Skeletal muscle tissue (tissue), 4 donors: ENCODE data around the gene GLO1. TPM values are rescaled to one million over a fixed set of nuclear protein-coding genes. Genes with fewer than 3 reads are reported as not detected.
A peak's percentile ranks its signal among the peaks of the same experiment; 100 is the strongest.

Source experiments
- H3K27ac ChIP-seq: one replicate; pipeline ENCODE4 v1.7.0; 2013; ENCODE audit warnings: mild to moderate bottlenecking, low read depth, low read length, inconsistent platforms
- H3K27me3 ChIP-seq, 3 donors: one replicate each; pipeline ENCODE4 v1.7.0; 2013; ENCODE audit warnings: low read length in 3 of 3; ENCODE audit not compliant: control insufficient read depth in 3 of 3, insufficient read depth in 3 of 3
- H3K36me3 ChIP-seq, 3 donors: one replicate each; pipeline ENCODE4 v1.7.0; 2013; ENCODE audit warnings: low read length in 3 of 3; ENCODE audit not compliant: control insufficient read depth in 3 of 3, insufficient read depth in 3 of 3
- H3K4me1 ChIP-seq, 3 donors: one replicate each; pipeline ENCODE4 v1.7.0; 2013; ENCODE audit warnings: low read length in 3 of 3, mild to moderate bottlenecking in 3 of 3; ENCODE audit not compliant: control insufficient read depth in 3 of 3, insufficient read depth in 3 of 3
- H3K4me3 ChIP-seq, 3 donors: one replicate each; pipeline ENCODE4 v1.7.0; 2013; ENCODE audit warnings: low read length in 3 of 3
- H3K9ac ChIP-seq, 3 donors: one replicate each; pipeline ENCODE4 v1.7.0; 2013; ENCODE audit warnings: low read length in 3 of 3, mild to moderate bottlenecking in 3 of 3, moderate library complexity in 2 of 3, low read depth in 1 of 3
- H3K9me3 ChIP-seq, 3 donors: one replicate each; pipeline ENCODE4 v1.7.0; 2013; ENCODE audit warnings: low read length in 3 of 3; ENCODE audit not compliant: control insufficient read depth in 3 of 3
- total RNA-seq: library from RNA; depleted of rRNA; stranded (reverse); fragments of >200 nt; gene quantifications from one replicate; pipeline ENCODE4 v1.2.3, GENCODE V29; 2014
- donor health status: Osteomylitis.

GLO1 gene
- total RNA-seq, 1 donor from 2014 or later: 95.0 TPM

DNA sequence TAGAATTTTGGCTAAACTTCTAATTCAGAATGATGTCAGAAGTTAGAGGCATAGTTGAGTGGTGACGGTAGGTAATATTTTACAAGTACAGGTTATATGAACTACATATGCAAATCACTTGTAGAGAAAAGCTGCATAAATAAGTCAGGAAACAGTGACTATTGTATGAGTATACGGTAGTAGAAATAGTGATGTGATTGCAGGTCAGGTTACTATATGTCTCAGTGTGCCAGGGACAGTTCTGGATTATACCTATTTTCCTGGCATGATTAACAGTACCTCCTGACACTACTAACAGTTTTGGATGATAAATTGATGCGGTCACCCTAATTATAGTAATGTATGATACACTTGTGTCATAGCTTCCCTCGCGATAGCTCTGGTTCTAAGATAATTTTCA lies 21.4 kb upstream of the GLO1 start:
- H3K36me3 ChIP-seq: no peaks in the 10 kb centered on the region
- H3K9me3 ChIP-seq: no peaks in the 10 kb centered on the region
- no peak overlapping the region for H3K4me3 ChIP-seq
- H3K4me1 ChIP-seq: no peaks in the 10 kb centered on the region
- no peak overlapping the region for H3K9ac ChIP-seq
- peaks cover 3 to 10% (median 4%) of the 10 kb centered on the region in 3 donors for H3K27me3 ChIP-seq
- H3K27ac ChIP-seq: no peak overlapping the region

DNA sequence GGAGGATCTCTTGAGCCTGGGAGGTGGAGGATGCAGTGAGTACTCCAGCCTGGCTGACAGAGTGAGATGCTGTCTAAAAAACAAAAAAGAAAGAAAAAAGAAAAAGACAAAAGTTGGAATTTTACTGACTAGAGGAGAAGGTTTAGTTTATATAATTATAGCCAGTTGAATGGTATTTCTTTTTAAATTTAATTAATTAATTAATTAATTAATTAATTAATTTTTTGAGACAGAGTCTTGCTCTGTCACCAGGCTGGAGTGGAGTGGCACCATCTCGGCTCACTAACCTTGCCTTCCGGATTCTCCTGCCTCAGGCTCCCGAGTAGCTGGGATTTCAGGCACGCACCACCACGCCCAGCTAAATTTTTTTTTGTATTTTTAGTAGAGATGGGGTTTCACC lies 20.8 kb upstream of the GLO1 start:
- peaks cover 3 to 11% (median 6%) of the 10 kb centered on the region in 3 donors for H3K27me3 ChIP-seq
- no peaks in the 10 kb centered on the region for H3K36me3 ChIP-seq
- H3K9me3 ChIP-seq: no peaks in the 10 kb centered on the region
- H3K27ac ChIP-seq: no peak overlapping the region
- no peak overlapping the region for H3K9ac ChIP-seq
- H3K4me3 ChIP-seq: no peak overlapping the region
- no peaks in the 10 kb centered on the region for H3K4me1 ChIP-seq

DNA sequence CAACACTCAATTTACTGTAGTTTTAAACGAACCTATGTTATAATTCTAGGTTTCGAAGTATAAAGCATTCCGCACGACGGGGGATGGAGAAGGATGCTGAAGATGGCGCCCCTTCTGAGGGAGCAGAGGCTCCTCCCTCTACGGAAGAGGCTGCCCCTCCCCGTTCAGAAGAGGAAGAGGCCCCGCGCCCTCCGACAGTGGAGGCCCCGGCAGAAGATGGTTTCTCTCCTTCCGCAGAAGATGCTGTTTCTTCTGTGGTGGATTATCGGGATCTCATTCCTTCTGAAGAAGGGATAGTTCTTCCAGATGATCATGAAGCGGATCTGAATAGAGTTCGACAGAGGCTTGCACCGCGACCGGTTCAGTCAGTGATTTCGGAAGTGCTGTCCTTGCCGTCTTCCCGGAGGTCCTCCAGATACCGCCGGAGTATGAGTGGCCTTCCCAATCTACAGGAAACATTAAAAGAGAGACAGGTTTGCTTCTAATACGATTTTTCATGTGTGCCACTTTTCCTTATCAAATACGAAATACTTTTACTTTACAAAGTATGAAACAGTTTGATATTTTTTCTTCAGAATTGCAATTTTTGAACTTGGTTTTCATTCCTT lies 19.9 kb upstream of the GLO1 start:
- Histone ChIP-seq H3K36me3 (no peaks in the 10 kb centered on the region), H3K4me1 (no peaks in the 10 kb centered on the region), H3K27ac (no peak overlapping the region), H3K9me3 (no peaks in the 10 kb centered on the region), H3K27me3 (peaks cover 3 to 11% (median 6%) of the 10 kb centered on the region in 3 donors), H3K9ac (no peak overlapping the region), H3K4me3 (no peak overlapping the region)

DNA sequence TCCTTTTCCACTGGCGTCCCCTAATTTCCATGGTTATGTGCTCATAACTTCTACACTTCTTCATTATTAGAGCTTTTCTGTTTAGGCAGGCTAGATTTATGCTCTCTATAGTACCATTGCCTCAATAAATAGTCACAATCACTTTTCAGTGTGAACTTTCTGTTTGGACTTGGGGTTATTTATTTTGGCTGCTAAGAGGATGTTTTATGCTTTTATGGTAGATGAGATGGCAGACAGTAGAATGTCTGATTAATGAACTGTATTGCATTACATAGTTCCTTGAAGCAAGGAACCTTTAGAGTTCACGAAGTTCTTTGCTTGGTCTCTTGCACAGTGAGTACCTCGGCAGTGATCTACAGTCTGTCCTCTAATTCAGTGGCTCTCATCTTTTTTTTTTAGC lies 19.1 kb upstream of the GLO1 start:
- no peak overlapping the region for H3K27ac ChIP-seq
- no peak overlapping the region for H3K9ac ChIP-seq
- no peaks in the 10 kb centered on the region for H3K9me3 ChIP-seq
- no peak overlapping the region for H3K4me3 ChIP-seq
- no peaks in the 10 kb centered on the region for H3K36me3 ChIP-seq
- H3K4me1 ChIP-seq: no peaks in the 10 kb centered on the region
- H3K27me3 ChIP-seq: peaks cover 4 to 12% (median 6%) of the 10 kb centered on the region in 3 donors

DNA sequence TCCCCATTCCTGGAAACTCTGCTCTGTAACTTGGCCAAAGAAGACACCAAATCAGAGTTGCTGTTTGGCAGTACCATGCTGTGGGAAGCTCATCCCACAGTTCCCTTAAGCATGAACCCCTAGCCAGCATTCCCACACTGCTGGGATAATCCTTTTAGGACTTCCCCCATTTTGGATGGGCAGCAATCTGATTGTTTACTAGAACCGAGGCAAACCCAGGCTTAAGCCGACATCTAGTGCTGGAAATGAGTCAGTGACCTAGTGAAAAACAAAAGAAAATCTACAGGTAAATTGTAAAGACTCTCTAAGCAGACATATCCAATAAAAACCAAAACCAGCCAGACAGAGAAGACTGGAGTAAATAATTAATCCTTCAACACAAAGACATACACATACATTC lies 17.4 kb upstream of the GLO1 start:
- H3K9me3 ChIP-seq: no peaks in the 10 kb centered on the region
- H3K27ac ChIP-seq: no peak overlapping the region
- peaks cover 0 to under 1% (median 0%) of the 10 kb centered on the region in 3 donors for H3K4me1 ChIP-seq
- H3K4me3 ChIP-seq: no peak overlapping the region
- H3K27me3 ChIP-seq: peaks cover 15 to 25% (median 15%) of the 10 kb centered on the region in 3 donors
- H3K36me3 ChIP-seq: no peaks in the 10 kb centered on the region
- no peak overlapping the region for H3K9ac ChIP-seq

DNA sequence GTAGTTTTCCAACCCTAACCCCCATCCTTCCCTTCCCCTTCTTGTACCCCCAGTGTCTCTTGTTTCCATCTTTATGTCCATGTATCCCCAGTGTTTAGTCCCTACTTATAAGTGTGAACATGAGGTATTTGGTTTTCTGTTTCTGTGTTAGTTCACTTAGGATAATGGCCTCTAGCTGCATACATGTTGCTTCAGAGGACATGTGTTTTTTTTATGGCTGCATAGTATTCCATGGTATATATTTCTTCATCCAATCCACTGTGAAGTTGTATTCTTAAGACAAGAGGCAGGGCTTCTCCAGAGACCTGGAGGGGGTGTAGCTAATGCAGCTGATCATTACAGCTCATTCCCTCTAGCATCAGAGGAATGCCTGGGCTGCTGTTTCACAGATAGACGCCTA lies 16.4 kb upstream of the GLO1 start:
- Histone ChIP-seq H3K4me3 (no peak overlapping the region), H3K36me3 (no peaks in the 10 kb centered on the region), H3K27ac (no peak overlapping the region), H3K4me1 (peaks cover 3 to 6% (median 3%) of the 10 kb centered on the region in 3 donors), H3K9ac (no peak overlapping the region), H3K9me3 (no peaks in the 10 kb centered on the region), H3K27me3 (peaks cover 24 to 29% (median 25%) of the 10 kb centered on the region in 3 donors)

DNA sequence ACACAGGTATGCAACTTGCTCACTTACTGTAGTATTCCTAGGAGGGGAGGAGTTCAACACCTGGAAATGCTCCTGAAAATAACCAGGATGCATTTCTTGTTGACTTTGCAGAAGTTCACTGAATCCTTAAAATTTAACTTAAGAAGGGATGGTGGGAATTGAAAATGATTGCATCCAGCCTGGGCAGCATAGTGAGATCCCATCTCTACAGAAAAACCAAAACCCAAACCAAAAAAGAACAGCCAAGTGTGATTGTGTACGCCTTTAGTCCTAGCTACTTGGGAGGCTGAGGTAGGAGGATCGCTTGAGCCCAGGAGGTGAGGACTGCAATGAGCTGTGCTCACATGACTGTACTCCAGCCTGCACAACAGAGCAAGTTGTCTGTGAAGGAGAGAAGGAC lies 13.9 kb upstream of the GLO1 start:
- H3K27ac ChIP-seq: no peak overlapping the region
- peaks cover 3 to 6% (median 3%) of the 10 kb centered on the region in 3 donors for H3K4me1 ChIP-seq

DNA sequence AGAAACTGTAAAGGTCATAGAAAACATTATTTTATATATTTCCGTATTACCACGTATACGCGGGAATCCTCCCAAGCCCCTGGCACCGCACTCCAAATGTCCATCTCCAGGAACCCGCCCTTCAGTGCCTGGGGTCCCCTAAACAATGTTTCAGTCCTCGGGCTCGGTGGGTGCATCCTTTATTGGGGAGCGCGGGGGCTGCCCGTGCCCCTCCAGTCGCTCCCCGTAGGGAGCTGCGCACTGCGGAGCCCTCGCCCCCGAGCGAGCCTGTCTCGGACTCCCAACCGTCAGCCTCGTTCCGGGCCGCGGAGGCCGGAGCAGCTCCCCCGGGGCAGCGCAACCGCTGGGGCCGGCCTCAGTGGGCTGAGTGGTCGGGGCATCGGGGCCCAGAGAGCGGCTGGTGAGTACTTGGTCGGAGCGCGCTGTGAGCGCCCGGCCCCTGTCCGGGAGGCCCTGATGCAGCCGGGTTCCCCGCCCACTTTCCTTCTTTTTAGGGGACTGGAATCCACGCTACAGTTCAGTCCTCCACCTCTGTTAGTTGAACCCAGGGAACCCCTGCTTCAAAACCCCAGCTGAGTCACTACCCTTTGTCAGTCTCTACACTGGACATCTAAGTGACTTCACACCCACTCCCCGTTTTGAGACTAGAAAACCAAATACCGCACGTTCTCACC lies 12.2 kb upstream of the GLO1 start, which contains the start of gene DNAH8:
Gene DNAH8 (plus strand): TSS at position 296 of the 674 bp plus-strand sequence. CDS start 7,499 bp downstream, outside the sequence.
- no peak within 1 kb of the TSS for H3K27ac ChIP-seq
- H3K27me3 ChIP-seq: peaks cover 27 to 35% (median 31%) of the 10 kb centered on the region in 3 donors
- H3K4me1 ChIP-seq: peaks cover 3 to 6% (median 3%) of the 10 kb centered on the region in 3 donors
- H3K36me3 ChIP-seq: no peaks in the 10 kb centered on the region
- H3K4me3 ChIP-seq: peak within 1 kb of the TSS in 1 of 3 donors; percentile 36
- no peaks in the 10 kb centered on the region for H3K9me3 ChIP-seq
- no peak within 1 kb of the TSS for H3K9ac ChIP-seq

More for the DNA sequence above, 13.9 kb upstream of the GLO1 start:
- no peak overlapping the region for H3K9ac ChIP-seq
- H3K9me3 ChIP-seq: no peaks in the 10 kb centered on the region
- no peak overlapping the region for H3K4me3 ChIP-seq
- no peaks in the 10 kb centered on the region for H3K36me3 ChIP-seq
- peaks cover 29 to 35% (median 32%) of the 10 kb centered on the region in 3 donors for H3K27me3 ChIP-seq

DNA sequence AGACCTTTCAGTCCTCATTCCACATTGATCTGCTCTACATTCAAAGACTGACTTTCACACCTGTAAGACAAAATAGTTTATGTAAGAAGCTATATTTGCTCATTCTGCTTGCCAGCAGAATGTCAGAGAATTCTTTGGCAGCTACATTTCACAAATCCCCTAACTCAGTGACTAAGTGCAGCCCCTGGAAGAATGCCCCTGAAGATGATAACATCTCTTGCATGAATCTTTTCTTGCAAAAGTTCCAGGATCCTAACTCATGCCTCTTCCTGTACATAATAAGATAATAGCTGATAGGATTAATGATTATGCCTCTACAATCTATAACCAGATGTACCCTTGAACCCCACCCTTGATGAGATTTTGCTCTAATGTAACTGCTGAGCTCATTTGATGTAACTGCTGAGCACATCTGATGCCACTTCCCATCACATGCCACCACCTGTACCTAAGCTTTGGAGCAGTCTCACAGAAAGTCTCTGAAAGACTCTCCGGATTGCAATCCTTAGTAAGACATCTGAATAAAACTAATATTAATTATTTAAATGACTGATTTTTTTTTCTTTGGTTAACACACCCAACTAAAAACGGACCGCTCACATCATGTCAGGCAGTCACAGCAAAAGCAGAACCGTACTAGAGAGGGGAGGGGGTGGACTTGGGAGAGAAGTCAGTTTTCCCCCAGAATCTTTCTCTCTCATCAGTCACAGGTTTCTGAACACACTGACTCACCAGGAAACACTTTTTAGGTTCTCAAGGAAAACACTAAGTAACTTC lies 11.5 kb upstream of the GLO1 start:
- H3K27me3 ChIP-seq: peaks cover 20 to 32% (median 29%) of the 10 kb centered on the region in 3 donors
- H3K9ac ChIP-seq: no peak overlapping the region

More for the DNA sequence above, 11.5 kb upstream of the GLO1 start:
- H3K9me3 ChIP-seq: no peaks in the 10 kb centered on the region
- H3K36me3 ChIP-seq: no peaks in the 10 kb centered on the region
- H3K4me3 ChIP-seq: no peak overlapping the region
- peaks cover 3 to 6% (median 3%) of the 10 kb centered on the region in 3 donors for H3K4me1 ChIP-seq
- H3K27ac ChIP-seq: no peak overlapping the region
